A673 (cell line): ENCODE data around the gene INPPL1. TPM values are rescaled to one million over a fixed set of nuclear protein-coding genes. Genes with fewer than 3 reads are reported as not detected.

Experiments used
- BruUV-seq: library from RNA; stranded (reverse); fragments of 400-500 nt; replicated peaks from 2 replicates; lab custom pipeline; 2021; lab: Mats Ljungman, UMichigan
- CTCF ChIA-PET: fragments of 300-600 bp; sonication (Branson Sonifier 250); formaldehyde crosslinking; loops from one replicate; lab custom pipeline; 2022; ENCODE audit warnings: antibody characterized with exemption; lab: Charles Lee
- POLR2A ChIA-PET: fragments of 300-600 bp; sonication (Branson Sonifier 250); formaldehyde crosslinking; loops from one replicate; lab custom pipeline; 2022; ENCODE audit warnings: antibody characterized with exemption; ENCODE audit not compliant: low non-redundant PET; lab: Charles Lee
- DNase-seq: peaks from one replicate; pipeline ENCODE4 v3.0.0-alpha.2; 2015; ENCODE audit warnings: low spot score
- H3K27ac ChIP-seq: fragments of 200-600 bp; sonication (generic); 2 replicates; pipeline ENCODE4 v1.5.1; 2016; ENCODE audit warnings: mixed run types, low read depth, mild to moderate bottlenecking, mixed read lengths, antibody characterized with exemption, low read length; ENCODE audit not compliant: poor library complexity, severe bottlenecking
- H3K27me3 ChIP-seq: fragments of 200-600 bp; sonication (generic); replicated peaks from 2 replicates; pipeline ENCODE4 v1.6.1; 2017; ENCODE audit warnings: mixed run types, low read depth, mild to moderate bottlenecking, mixed read lengths, antibody characterized with exemption, low read length; ENCODE audit not compliant: insufficient read depth, poor library complexity
- H3K36me3 ChIP-seq: fragments of 200-600 bp; sonication (generic); 2 replicates; pipeline ENCODE4 v1.6.1; 2016; ENCODE audit warnings: mixed run types, mild to moderate bottlenecking, mixed read lengths, antibody characterized with exemption, low read length; ENCODE audit not compliant: insufficient read depth, poor library complexity, severe bottlenecking
- H3K4me1 ChIP-seq: fragments of 200-600 bp; sonication (generic); 2 replicates; pipeline ENCODE4 v1.6.1; 2017; ENCODE audit warnings: mixed run types, mild to moderate bottlenecking, mixed read lengths, antibody characterized with exemption, low read length; ENCODE audit not compliant: insufficient read depth, poor library complexity, severe bottlenecking
- H3K4me3 ChIP-seq: fragments of 200-600 bp; sonication (generic); 2 replicates; pipeline ENCODE4 v1.5.1; 2016; ENCODE audit warnings: low read depth, mixed run types, mild to moderate bottlenecking, mixed read lengths, low read length; ENCODE audit not compliant: poor library complexity, severe bottlenecking
- H3K9me3 ChIP-seq: fragments of 200-600 bp; sonication (generic); 2 replicates; pipeline ENCODE4 v1.6.1; 2016; ENCODE audit warnings: mixed run types, low read depth, mild to moderate bottlenecking, mixed read lengths, antibody characterized with exemption, low read length; ENCODE audit not compliant: poor library complexity, severe bottlenecking
- CTCF ChIP-seq: fragments of 300-800, 200-600 bp; sonication (generic); conservative IDR thresholded peaks from 2 replicates; pipeline ENCODE4 v1.5.1; 2017; ENCODE audit warnings: low read depth, mild to moderate bottlenecking, antibody characterized with exemption, low read length, moderate library complexity, mixed read lengths
- EZH2 ChIP-seq: fragments of 200-600 bp; sonication (generic); IDR thresholded peaks from 2 replicates; pipeline ENCODE4 v1.6.1; 2017; ENCODE audit warnings: borderline replicate concordance, low read depth, mild to moderate bottlenecking, mixed read lengths, antibody characterized with exemption, low read length; ENCODE audit not compliant: poor library complexity, severe bottlenecking
- intact Hi-C: fragments of 100-400 bp; cut with micrococcal nuclease; formaldehyde crosslinking; loops from one replicate; pipeline ENCODE4 v1.10.0; 2022; ENCODE audit not compliant: unreplicated experiment
- total RNA-seq: library from RNA; stranded (reverse); gene quantifications from 2 replicates; pipeline ENCODE4 v1.2.3, GENCODE V29; 2021

The INPPL1 gene
- total RNA-seq, 1 experiment from 2014 or later = 104 TPM

GRCh38 chr11:72257570-72257969, 33.0 kb downstream of the INPPL1 start:
- no peaks in the 10 kb centered on the region for H3K36me3 ChIP-seq
- intact Hi-C loops = no loop called here
- H3K27me3 ChIP-seq = peaks cover 32% of the 10 kb centered on the region
- H3K27ac ChIP-seq = no peak overlapping the region
- CTCF ChIA-PET = no interaction called here
- no peak overlapping the region for H3K4me3 ChIP-seq
- DNase-seq = no peak
- H3K4me1 ChIP-seq = no peaks in the 10 kb centered on the region
- POLR2A ChIA-PET = no interaction called here
- no TSS peak for BruUV-seq
- TF ChIP-seq CTCF (no peak), EZH2 (no peak)
- no peaks in the 10 kb centered on the region for H3K9me3 ChIP-seq

- CTCF ChIA-PET = no interaction called here
- POLR2A ChIA-PET = no interaction called here
- no TSS peak for BruUV-seq
Measured at GRCh38 chr11:72259490-72259889, 34.9 kb downstream of the INPPL1 start.

GRCh38 chr11:72260574-72260973, 36.0 kb downstream of the INPPL1 start:
- Histone ChIP-seq H3K27me3 (peaks cover 15% of the 10 kb centered on the region), H3K9me3 (no peaks in the 10 kb centered on the region), H3K4me1 (no peaks in the 10 kb centered on the region), H3K4me3 (no peak overlapping the region), H3K27ac (no peak overlapping the region), H3K36me3 (no peaks in the 10 kb centered on the region)
- POLR2A ChIA-PET = no interaction called here
- BruUV-seq = no TSS peak
- CTCF ChIA-PET = interaction anchor here (0.6 kb wide), 1 partner anchor 36 kb away, joined by 5 read pairs; the partner anchor contains the start of gene INPPL1
- intact Hi-C loops = no loop called here
- no peak for DNase-seq
- TF ChIP-seq EZH2 (no peak), CTCF (no peak)

More at GRCh38 chr11:72259490-72259889, 34.9 kb downstream of the INPPL1 start:
- Histone ChIP-seq H3K9me3 (no peaks in the 10 kb centered on the region), H3K36me3 (no peaks in the 10 kb centered on the region), H3K27ac (no peak overlapping the region), H3K27me3 (peaks cover 19% of the 10 kb centered on the region), H3K4me1 (no peaks in the 10 kb centered on the region), H3K4me3 (no peak overlapping the region)
- intact Hi-C loops = no loop called here
- no peak for TF ChIP-seq EZH2
- no peak for TF ChIP-seq CTCF
- DNase-seq = no peak
